ENCODE data around the gene TENM3. TPM values are rescaled to one million over a fixed set of nuclear protein-coding genes. Genes with fewer than 3 reads are reported as not detected.

TENM3 gene
- total and polyA plus RNA-seq, 2 of the 8 experiments (the other 6 are each of a cell fraction or from before 2014, with no cell fraction given) = 36.9 to 69.3 TPM

- 89% methylated on average over 3 of the region's 3 CpGs; no CpG with 5 or more reads in 1 of the 2 experiments for WGBS, 2 experiments (ENCODE audit: extremely low coverage in 1 of 2, insufficient coverage in 1 of 2, insufficient read length in 1 of 2, insufficient replicate concordance in 2 of 2, low coverage in 1 of 2, low lambda C conversion rate in 2 of 2, missing lambda C conversion rate in 1 of 2)
- H2BK12ac ChIP-seq (ENCODE audit: low read depth, low read length) = no peak overlapping the region
- no peak for TF ChIP-seq GABPA (IDR thresholded peaks at IDR 0.05; ENCODE audit: borderline replicate concordance, insufficient read depth, low read length)
Measured at GRCh38 chr4:182671231-182671630, 428.0 kb downstream of the TENM3 start.

More at GRCh38 chr4:182671231-182671630, 428.0 kb downstream of the TENM3 start:
- Histone ChIP-seq H2AK5ac (ENCODE audit: low read depth, low read length) (no peak overlapping the region), H3K79me1 (ENCODE audit: low read depth, low read length) (no peaks in the 10 kb centered on the region), H3K4me3 (ENCODE audit: extremely low read depth in 1 of 4, insufficient read depth in 2 of 4, low read depth in 3 of 4, low read length in 4 of 4) (no peak overlapping the region), H4K91ac (replicated peaks; ENCODE audit: insufficient read length, low read length) (no peak overlapping the region), H3K4me1 (replicated peaks in 1 of 4; ENCODE audit: control insufficient read depth in 3 of 4, insufficient read depth in 4 of 4, low read length in 3 of 4) (no peaks in the 10 kb centered on the region), H3K27me3 (replicated peaks in 1 of 4; ENCODE audit: control insufficient read depth in 3 of 4, extremely low read depth in 1 of 4, insufficient read depth in 3 of 4, low read length in 3 of 4) (no peaks in the 10 kb centered on the region), H3K9me3 (ENCODE audit: insufficient read depth in 2 of 2, low read depth in 1 of 2, low read length in 1 of 2) (no peaks in the 10 kb centered on the region; a peak in 1 of 4 replicates), H3K9ac (replicated peaks in 1 of 4; ENCODE audit: extremely low read depth in 1 of 4, low read depth in 3 of 4, low read length in 3 of 4) (no peak overlapping the region), H3K36me3 (ENCODE audit: control insufficient read depth in 2 of 4, insufficient read depth in 4 of 4, low read length in 3 of 4) (peaks cover 2 to 3% (median 3%) of the 10 kb centered on the region in 4 experiments; a peak in 1 of 8 replicates), H2BK120ac (replicated peaks; ENCODE audit: low read depth, low read length) (no peak overlapping the region), H4K5ac (ENCODE audit: insufficient read length, low read depth, low read length) (no peak overlapping the region), H4K20me1 (replicated peaks in 1 of 2; ENCODE audit: control insufficient read depth in 1 of 2, insufficient read depth in 2 of 2, low read length in 2 of 2) (no peaks in the 10 kb centered on the region), H3K79me2 (ENCODE audit: control insufficient read depth in 1 of 2, insufficient read depth in 2 of 2, low read length in 2 of 2) (no peaks in the 10 kb centered on the region), H3K23me2 (ENCODE audit: low read depth, low read length) (no peaks in the 10 kb centered on the region), H2BK5ac (ENCODE audit: low read depth, low read length) (no peak overlapping the region), H3K18ac (ENCODE audit: extremely low read depth, low read length) (no peak overlapping the region), H2BK15ac (ENCODE audit: low read length) (no peak overlapping the region), H3K4me2 (ENCODE audit: insufficient read depth in 1 of 2, low read depth in 2 of 2, low read length in 2 of 2) (no peak overlapping the region), H3K27ac (ENCODE audit: low read depth, low read length) (no peak overlapping the region), H4K8ac (ENCODE audit: extremely low read depth, insufficient read depth, low read length) (no peak overlapping the region), H3K56ac (replicated peaks; ENCODE audit: insufficient read length, low read depth, low read length) (no peak overlapping the region), H3K14ac (ENCODE audit: insufficient read length) (no peak overlapping the region), H2BK20ac (ENCODE audit: low read length) (no peak overlapping the region), H3K23ac (ENCODE audit: insufficient read length) (no peak overlapping the region), H3K4ac (replicated peaks; ENCODE audit: insufficient read length, low read depth, low read length) (no peak overlapping the region), H2AFZ (ENCODE audit: low read length) (no peak overlapping the region)
- FAIRE-seq = no peak
- CTCF ChIA-PET (ENCODE audit: partially characterized antibody) = interaction anchor here (2.8 kb wide), 1 partner anchor 10 kb away, joined by 8 read pairs; no protein-coding TSS in a partner anchor
- DNase-seq (ENCODE audit: low read depth in 1 of 2, low spot score in 2 of 2) = no peak
- POLR2A ChIA-PET (ENCODE audit: partially characterized antibody) = no interaction called here
